HG02798 (cell line): ENCODE measurements around the gene TTF2.

Experiments
- ATAC-seq: cut with Tn5 transposase; IDR thresholded peaks from one replicate; pipeline ENCODE4 v1.9.1; 2021; ENCODE audit warnings: mild to moderate bottlenecking; ENCODE audit not compliant: unreplicated experiment, poor library complexity

TTF2 gene

DNA sequence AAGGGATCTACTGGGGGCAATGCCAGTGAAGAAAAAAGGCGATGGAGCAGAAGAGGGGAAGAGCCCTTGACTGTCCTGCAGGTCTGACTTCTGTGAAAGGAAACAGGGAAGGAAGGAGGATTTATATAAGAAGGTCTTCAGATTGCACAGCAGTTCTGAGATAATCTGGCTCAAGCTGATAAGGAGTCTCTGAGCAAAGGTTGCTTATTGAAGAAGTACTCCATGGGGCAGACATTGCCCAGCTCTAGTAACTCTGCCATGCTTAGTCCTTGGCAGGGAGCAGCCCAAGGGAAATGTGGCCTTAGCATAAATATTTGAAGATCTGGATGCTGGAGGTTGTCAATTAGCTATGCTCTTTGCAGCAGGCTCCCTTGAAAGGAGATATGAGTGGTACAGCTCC lies 15.9 kb upstream of the TTF2 start:
- no peak for ATAC-seq

DNA sequence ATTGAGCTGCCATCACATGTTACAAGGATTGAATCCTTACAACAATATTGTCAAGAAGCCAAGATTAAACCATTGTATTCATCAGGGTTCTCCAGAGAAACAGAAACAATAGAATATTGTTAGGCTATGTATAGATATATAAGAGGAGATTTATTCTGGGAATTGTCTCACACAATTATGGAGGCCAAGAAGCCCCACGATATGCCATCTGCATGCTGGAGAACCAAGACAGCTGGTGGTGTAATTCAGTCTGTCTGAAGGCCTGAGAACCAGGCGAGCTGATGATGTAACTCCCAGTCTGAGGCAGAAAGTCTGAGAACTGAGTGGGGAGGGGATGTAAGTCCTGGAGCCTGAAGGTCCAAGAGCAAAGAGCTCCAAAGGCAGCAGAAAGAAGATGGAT lies 14.5 kb upstream of the TTF2 start:
- ATAC-seq: no peak

DNA sequence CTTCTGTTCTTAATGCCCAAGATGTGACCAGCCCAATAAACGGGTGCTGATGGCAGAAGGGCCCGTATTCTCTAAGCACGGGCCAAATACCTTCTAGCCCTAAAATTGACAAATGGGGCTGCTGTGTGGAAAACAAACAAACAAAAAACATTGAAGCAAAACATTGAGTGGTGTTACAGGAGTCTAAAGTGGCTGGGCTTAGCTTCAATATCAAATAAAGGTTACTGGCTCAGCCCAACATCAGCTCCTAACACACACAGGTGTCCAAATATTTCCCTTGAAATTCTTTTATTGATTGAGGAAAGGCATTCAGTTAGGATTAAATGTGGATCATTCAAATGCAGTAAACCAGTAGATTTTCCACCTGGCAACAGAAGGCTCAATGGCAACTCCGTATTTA lies 13.3 kb upstream of the TTF2 start:
- ATAC-seq: no peak

DNA sequence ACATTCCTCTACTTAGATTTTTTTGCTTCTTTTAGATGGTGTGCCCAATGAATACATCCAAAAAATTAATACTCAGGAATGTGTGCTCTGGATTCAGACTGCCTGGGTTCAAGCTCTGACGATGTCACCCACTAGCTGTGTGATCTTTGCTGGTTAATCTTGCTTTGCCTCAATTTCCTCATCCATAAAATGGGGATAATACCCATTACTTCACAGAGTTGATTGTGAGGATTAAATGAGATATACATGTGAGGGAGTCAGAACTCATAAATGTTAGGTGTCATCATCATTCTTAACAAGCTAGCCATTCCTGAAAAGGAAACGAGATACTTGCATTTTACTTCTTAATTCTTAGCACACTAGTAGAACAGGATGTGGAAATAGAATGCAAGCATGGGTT lies 12.9 kb upstream of the TTF2 start:
- no peak for ATAC-seq

DNA sequence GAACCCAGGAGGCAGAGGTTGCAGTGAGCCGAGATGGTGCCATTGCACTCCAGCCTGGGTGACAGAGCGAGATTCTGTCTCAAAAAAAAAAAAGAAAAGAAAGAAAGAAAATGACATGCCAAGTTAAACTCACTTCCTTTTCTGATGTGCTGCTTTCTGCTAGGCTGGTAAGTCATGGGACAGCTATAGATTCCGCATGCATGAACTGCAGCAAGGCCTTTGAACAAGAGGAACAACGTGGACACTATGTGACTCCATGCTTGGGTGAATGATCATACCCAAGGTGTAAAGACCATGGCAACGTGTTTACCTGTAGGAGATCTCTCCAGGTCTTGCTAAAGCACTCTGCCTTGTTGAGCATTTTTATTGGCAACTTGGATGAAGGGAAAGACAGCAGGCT lies 10.3 kb upstream of the TTF2 start:
- ATAC-seq: no peak

DNA sequence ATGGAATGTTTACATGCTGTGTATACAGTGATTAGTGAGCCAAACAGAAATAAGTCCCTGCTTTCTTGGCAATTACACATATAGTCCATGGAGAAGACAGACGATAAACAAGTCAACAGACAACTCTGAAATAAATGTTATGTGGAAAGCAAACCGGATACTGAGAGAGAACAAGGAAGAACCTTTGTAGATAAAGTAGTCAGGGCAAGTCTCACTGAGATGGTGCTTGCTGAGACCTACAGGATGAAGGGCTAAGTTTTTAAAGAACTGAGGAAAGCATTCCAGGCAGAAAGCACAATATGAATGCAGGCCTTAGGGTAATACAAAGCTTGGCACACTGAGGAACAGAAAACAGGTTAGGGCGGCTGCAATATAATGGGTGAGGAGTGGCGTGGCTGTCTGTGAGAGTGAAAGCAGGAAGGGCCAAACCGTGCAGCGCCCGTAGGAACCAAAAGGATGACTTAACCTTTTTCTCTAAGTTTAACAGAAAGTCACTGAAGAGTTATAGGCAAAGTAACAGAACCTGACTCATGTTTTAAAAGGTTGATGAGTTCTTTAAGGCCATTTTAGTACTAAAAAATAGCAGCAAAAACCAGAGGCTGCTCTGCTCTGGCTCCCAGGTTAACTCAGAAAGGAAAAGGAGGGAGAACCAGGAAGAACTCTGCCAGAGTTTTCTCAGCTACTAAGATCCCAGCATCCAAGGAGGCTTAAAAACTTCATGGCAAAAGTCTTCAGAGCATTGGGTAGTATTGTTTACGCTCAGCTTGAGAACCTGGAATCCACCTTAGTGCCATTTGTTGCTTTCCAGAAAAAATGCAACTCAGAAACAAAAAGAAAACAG lies 8.7 kb upstream of the TTF2 start:
- peak; percentile 89 for ATAC-seq

DNA sequence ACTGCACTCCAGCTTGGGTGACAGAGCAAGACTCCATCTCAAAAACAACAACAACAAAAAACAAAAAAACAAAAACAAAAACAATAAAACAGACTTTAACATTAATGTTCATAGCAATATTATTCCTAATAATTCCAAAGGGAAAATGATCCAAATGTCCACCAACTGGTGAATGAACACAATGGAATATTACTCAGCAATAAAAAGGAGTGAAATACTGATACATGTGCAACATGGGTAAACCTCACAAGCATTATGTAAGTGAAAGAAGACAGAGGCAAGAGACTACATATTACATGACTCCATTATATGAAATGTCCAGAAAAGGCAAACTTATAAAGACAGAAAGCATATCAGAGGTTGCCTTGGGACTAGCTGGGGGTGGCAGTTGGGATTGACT lies 6.1 kb upstream of the TTF2 start:
- ATAC-seq: no peak

DNA sequence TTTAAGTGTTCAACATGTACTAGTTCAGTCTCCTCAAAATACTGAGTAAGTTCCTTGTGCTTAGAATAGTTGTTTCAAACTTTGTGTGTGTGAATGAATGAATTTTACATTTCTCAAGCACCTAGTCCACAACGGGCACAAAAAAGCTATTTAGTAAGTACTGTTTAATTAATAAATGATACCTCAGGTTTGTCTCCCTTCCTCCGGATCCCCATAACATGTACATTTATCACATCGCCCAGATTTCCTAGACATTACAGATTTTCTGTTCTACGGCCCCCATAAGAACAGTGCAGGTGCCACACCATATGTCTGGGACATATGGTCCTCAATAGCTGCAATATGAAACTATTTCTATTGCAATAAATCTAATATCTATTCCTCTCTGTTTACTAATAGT lies 1.3 kb upstream of the TTF2 start:
- ATAC-seq: no peak

DNA sequence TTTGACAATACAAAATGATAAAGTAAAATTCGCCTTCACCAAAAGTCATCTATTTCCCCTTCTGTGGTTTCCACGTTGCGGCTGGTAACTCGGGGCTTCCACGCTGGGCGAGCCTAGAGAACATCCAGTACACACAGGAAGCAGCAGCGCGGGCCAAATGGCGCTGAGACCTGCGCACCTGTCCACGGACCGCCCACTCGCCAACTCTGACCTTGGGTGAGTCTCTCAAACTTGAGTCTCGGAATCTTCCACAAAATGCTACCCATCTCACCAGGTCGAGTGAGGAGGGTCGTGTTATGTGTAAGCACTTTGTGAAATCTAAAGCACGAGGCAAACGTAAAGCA lies 820 bp upstream of the TTF2 start:
- ATAC-seq: peak; percentile 31

DNA sequence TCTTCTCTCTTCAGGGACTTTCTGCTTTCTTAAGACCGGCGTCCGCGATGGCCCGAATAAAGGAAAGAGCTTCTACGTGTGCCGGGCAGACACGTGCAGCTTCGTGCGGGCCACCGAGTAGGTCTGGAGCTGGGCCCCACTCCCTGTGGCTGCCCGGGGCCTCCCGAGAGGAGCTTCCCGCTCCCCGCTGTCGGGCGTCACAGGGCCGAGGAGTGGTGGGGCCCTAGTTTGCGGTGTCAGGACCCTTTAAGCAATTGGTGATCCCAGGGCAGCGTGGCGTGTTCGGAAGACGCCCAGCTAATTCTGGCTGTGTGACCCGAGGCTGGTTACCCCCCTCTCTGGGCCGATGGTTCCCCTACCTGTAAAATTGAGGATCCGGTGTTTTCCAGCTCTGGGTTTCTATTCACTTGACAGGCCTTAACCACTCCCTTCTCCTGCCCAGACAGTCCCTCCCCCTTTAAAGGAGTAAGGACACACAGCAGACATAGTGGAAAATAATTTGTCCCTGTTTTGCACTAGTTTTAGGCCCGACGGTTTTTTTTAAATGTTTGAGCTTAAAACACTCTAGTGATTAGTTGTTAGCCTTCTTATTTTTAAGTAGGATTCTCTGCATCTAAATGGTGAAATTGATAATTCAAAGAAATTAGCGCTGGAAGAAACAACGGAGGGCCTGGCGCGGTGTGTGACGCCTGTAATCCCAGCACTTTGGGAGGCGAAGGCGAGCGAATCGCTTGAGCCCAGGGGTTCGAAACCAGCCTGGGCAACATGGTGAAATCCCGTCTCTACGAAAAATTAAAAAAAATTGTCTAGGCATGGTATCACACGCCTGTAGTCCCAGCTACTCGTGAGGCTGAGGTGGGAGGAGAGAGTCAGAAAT lies 553 bp downstream of the TTF2 start:
- peak; percentile 6 for ATAC-seq

DNA sequence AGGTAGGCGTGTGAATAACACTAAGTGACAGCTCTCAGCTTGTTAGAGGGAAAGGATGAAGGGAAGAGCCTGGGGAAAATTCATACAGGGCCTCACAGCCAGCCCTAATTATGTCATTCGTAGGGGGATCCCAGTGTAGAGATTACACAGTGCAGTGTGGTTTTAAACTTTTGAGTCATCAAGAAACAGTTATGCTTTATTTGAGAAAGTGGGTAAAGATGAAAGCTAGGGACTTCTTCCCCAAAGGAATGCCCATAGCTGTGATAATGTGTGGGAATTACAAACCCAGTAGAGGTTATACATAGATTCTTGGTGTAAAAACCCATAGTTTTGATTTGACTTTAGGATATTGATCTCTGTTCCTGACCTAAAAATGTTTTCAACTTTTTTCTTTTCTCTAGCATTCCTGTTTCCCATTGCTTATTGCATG lies 1.9 kb downstream of the TTF2 start:
- ATAC-seq: peak; percentile 27

DNA sequence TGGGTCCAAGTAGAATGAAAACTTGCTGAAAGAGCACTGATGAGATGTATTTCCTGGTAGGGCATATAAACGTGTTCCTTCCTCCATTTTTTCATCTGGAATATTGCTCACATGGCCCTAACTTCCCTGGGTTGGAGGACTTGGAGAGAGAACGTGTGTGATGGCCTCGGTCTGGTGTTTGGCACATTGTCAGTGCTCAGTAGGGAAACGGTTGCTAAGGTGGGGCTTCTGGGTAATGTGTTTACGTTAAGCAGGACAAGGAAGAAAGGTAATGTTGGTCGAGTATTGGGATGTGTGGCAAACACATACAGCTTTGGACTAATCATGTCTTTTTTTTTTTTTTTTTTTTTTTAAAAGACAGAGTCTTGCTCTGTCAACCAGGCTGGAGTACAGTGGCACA lies 6.2 kb downstream of the TTF2 start:
- no peak for ATAC-seq

DNA sequence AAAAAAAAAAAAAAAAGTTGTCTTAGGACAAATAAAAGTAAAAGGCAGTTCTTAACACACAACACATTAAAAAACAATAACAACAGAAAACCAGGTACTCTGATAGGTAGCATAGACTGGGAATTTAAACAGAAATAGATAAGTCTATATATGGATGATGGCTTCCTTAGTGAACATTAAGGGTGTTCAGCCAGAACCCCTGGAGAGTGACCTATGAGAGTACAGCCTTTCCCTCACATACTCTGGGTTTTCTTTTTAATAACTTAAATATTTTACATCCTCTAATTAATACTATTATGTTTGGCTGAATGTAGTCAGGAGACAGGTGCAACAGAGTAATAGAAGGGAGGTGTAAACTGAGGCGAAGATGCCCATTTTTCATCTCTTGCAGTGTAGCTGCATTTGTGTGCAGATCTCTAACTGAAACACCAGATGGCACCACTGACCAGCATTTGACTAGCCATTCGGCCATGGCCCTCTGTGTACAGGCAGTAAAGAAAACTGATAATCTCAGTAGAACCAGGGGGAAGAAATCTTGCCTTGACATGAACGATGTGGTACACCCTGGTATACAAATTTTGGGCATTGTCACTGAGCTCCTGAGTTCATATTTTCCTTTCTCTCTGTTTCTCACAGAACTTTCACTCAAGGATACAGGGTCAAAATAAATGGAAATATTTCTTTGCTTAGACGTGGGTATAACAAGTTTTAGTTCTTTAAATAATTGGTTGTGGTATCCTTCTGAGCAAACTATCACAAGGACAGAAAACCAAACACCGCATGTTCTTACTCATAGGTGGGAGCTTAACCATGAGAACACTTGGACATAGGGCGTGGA lies 7.6 kb downstream of the TTF2 start:
- ATAC-seq: peak; percentile 74

DNA sequence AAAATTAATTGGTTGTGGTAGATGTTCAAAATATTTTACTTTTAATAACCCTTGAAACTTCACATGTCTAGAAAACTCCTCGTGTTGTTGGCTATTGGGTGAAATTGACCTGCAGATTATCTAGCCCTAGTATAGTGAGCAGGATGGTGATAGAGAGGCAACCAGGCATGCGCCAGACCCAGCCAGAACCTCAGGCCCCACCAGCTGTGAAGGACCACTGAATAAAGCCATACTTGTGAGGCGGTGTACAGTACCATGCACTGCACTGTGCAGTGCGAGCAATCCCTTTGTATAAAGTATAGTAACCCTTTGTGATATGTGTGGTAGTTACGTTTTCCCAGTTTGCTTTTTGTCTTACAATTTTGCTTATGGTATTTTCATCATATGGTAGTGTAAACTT lies 8.5 kb downstream of the TTF2 start:
- no peak for ATAC-seq

DNA sequence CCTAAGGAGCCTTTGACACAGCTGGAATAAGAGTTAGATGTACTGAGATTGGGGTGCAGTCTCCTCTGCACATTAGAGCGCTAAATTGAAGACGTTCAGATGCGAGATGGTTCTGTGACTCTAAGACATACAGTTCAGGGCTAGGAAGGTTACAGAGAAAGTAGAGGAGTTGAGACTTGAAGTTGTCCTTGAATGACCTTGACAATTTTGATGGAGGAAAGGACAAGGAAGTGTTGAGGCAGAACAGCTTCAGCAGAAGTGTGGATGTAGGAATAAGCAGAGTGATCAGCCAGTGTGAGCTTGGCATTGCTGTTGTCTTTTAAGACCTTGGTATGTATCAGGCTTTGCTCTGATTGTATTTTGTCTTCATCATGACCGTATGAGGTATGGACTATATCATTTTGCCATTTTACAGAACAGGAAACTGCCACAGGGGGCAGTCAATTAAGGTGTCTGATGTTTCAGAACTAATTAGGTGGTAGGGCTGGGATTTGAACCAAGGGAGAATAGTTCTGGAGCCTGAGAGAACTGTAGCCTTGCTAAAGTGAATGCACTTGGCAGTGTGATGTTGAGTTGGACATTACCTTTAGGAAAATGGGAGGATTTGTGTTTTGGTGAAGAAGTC lies 9.2 kb downstream of the TTF2 start:
- ATAC-seq: no peak

DNA sequence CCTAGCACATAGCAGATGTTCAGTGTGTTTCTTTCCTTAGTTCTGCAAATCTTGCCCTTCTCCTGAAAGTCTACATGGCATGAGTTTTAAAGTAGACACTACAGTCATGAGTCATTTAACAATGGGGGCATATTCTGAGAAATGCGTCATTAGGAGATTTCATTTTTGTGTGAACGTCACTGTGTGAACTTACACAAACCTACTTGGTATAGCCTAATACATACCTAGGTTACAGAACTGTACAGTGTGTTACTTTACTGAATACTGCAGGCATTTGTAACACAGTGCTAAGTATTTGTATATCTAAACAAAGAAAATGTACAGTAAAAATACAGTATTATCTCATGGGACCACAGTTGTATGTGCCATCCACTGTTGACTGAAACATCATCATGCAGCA lies 10.0 kb downstream of the TTF2 start:
- ATAC-seq: no peak

DNA sequence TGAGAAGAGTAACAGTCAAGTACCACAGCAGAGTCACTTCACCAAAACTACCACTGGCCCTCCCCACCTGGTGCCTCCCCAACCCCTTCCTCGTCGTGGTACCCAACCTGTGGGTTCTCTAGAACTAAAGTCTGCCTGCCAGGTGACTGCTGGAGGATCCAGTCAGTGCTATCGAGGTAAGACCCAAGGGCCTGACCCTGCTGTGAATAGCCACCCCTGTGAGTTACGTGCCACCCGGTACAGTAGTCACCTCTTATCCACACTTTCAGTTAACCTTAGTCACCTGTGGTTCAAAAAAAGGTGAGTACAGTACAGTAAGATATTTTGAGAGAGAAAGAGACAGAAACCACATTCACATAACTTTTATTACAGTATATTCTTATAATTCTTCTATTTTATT lies 16.5 kb downstream of the TTF2 start:
- no peak for ATAC-seq

DNA sequence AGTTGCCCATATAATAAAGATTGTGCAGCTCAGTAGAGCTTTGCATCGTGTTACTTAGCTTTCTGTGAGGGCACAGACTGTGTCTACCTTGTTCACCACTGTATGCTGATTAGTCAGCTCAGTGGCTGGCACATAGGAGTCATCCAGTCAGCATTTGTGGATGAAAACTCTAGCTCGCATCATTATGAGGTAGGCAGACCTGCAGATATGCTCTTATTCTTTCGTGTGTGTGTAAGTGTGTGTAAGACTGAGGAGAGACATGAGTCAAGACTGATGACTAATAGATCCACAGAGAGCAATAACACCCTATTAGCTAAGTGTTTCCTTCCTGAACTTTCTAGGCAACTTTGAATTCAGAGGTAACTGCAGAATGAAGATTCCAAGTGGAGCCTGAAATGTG lies 17.1 kb downstream of the TTF2 start:
- ATAC-seq: no peak

DNA sequence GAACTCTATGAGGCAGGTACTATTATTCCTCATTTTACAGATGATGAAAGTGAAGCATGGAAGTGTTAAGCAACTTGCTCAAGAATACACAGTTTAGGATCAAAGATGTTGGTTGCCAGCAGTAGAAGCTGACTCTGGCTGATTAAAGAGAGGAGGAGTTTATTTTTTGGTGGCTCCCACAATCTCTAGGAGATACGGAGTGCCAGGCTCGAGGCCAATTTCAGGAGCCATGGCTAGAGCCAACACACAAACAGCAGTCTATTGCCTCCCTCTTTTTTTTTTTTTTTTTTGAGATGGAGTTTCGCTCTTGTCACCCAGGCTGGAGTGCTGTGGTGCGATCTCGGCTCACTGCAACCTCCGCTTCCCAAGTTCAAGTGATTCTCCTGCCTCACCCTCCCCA lies 19.6 kb downstream of the TTF2 start:
- no peak for ATAC-seq

DNA sequence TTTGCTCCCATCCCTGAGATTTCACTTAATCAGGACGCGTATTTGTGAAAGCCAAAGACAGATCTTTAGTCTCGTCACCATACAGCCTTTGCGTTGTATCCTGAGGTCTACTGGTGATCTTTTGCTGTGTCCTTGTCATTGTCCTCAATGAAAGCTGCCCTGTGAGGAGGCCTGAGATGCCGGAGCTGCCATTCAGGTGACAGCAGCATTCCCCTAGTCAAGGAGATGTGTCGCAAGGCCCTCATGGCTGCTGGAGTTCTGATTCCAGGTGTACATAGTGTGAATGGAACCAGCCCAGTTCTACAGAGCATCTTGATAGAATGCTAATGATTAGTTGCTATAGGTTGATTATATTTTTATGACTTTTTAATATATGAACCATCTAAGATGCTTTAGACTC lies 24.1 kb downstream of the TTF2 start:
- ATAC-seq: no peak
